ENCODE results near the gene CLTA.

- no peak for TF ChIP-seq CTCF (IDR thresholded peaks at IDR 0.05 in 4 of 5, conservative IDR thresholded peaks at IDR 0.05 in 1 of 5)
- no peak for TF ChIP-seq POLR2A (IDR thresholded peaks at IDR 0.05)
Measured at GRCh38 chr9:36211510-36211909, 20.8 kb downstream of the CLTA start.
